HCT116 (cell line): ENCODE results near the gene MAPKAP1. TPM values are rescaled to one million over a fixed set of nuclear protein-coding genes. Genes with fewer than 3 reads are reported as not detected.

Experiments
- ATAC-seq: fragments of 200-7000 bp; cut with Tn5 transposase; 2 replicates; pipeline ENCODE4 v1.9.1; 2020; ENCODE audit warnings: mild to moderate bottlenecking, moderate library complexity
- BruUV-seq: library from RNA; stranded (reverse); fragments of 400-500 nt; replicated peaks from 2 replicates; lab custom pipeline; 2021; lab: Mats Ljungman, UMichigan
- CTCF ChIA-PET: fragments of 300-600 bp; sonication (Branson Sonifier 250); formaldehyde crosslinking; loops from one replicate; lab custom pipeline; 2021; ENCODE audit warnings: antibody characterized with exemption; lab: Charles Lee
- POLR2A ChIA-PET: fragments of 300-600, 350-600 bp; sonication (Branson Sonifier 250); formaldehyde crosslinking; loops from one replicate; lab custom pipeline; 2021; ENCODE audit warnings: antibody characterized with exemption; lab: Charles Lee
- RAD21 ChIA-PET, 2 experiments: fragments of 300-600 bp; sonication (Branson Sonifier 250); formaldehyde crosslinking; loops; one replicate each; lab custom pipeline; 2023; ENCODE audit warnings: low total read pairs in 2 of 2; ENCODE audit not compliant: uncharacterized antibody in 2 of 2, unreplicated experiment in 2 of 2, low non-redundant PET in 1 of 2; lab: Charles Lee
- DNase-seq: peaks from one replicate; pipeline ENCODE4 v3.0.0-alpha.2; 2010; ENCODE audit warnings: low read depth, low spot score
- H2AFZ ChIP-seq: fragments of 200-600 bp; shearing (Covaris generic), sonication (generic); 2 replicates; pipeline ENCODE4 v1.6.1; 2017; ENCODE audit warnings: low read depth, mixed run types, mixed read lengths, antibody characterized with exemption, low read length; ENCODE audit not compliant: poor library complexity, severe bottlenecking
- H3K27ac ChIP-seq: 2 replicates; pipeline ENCODE4 v1.5.1; 2012; ENCODE audit warnings: low read depth, low read length
- H3K27me3 ChIP-seq: fragments of 200-600 bp; sonication (generic); 2 replicates; pipeline ENCODE4 v1.6.1; 2016; ENCODE audit warnings: mixed run types, low read length, mixed read lengths; ENCODE audit not compliant: insufficient read depth
- H3K36me3 ChIP-seq, 2 experiments: fragments of 200-500 bp in 1 of 2; fragments of 200-600 bp in 1 of 2; sonication (Bioruptor generic) in 1 of 2; sonication (generic) in 1 of 2; 2 replicates each; pipeline versions ENCODE4 v1.5.1 to v1.6.1; 2014 to 2016; ENCODE audit warnings: low read length in 2 of 2, inconsistent platforms in 1 of 2, mixed read lengths in 1 of 2, mixed run types in 1 of 2; ENCODE audit not compliant: insufficient read depth in 2 of 2, control insufficient read depth in 1 of 2
- H3K4me1 ChIP-seq, 2 experiments: fragments of 200-600 bp in 1 of 2; sonication (generic) in 1 of 2; 2 replicates each; pipeline versions ENCODE4 v1.5.1 to v1.6.1; 2012 to 2017; ENCODE audit warnings: low read length in 2 of 2, inconsistent platforms in 1 of 2, mild to moderate bottlenecking in 1 of 2, mixed read lengths in 1 of 2, mixed run types in 1 of 2, moderate library complexity in 1 of 2; ENCODE audit not compliant: insufficient read depth in 2 of 2, control insufficient read depth in 1 of 2
- H3K4me2 ChIP-seq: fragments of 200-600 bp; sonication (generic); 2 replicates; pipeline ENCODE4 v1.6.1; 2017; ENCODE audit warnings: mixed run types, low read length, mixed read lengths
- H3K4me3 ChIP-seq, 2 experiments: fragments of 200-600 bp in 1 of 2; sonication (generic) in 1 of 2; replicated peaks in 1 of 2; 2 replicates each; pipeline ENCODE4 v1.5.1; 2011 to 2016; ENCODE audit warnings: low read length in 2 of 2, control low read depth in 1 of 2, low read depth in 1 of 2, mild to moderate bottlenecking in 1 of 2, mixed read lengths in 1 of 2, mixed run types in 1 of 2
- H3K79me2 ChIP-seq: fragments of 200-600 bp; sonication (generic); 2 replicates; pipeline ENCODE4 v1.6.1; 2017; ENCODE audit warnings: mild to moderate bottlenecking, mixed run types, low read length, moderate library complexity, mixed read lengths; ENCODE audit not compliant: insufficient read depth
- H3K9ac ChIP-seq: fragments of 200-600 bp; sonication (generic); 2 replicates; pipeline ENCODE4 v1.6.1; 2016; ENCODE audit warnings: low read length, mixed read lengths
- H3K9me2 ChIP-seq: fragments of 200-600 bp; sonication (generic), shearing (Covaris generic); 2 replicates; pipeline ENCODE4 v1.6.1; 2017; ENCODE audit warnings: mixed run types, mild to moderate bottlenecking, moderate library complexity; ENCODE audit not compliant: insufficient read depth
- H3K9me3 ChIP-seq, 2 experiments: fragments of 200-500 bp in 1 of 2; fragments of 200-600 bp in 1 of 2; sonication (Bioruptor generic) in 1 of 2; sonication (generic) in 1 of 2; 2 replicates each; pipeline ENCODE4 v1.6.1; 2014 to 2017; ENCODE audit warnings: low read length in 2 of 2, mixed read lengths in 2 of 2, inconsistent platforms in 1 of 2, low read depth in 1 of 2, mild to moderate bottlenecking in 1 of 2, mixed run types in 1 of 2, moderate library complexity in 1 of 2; ENCODE audit not compliant: control insufficient read depth in 1 of 2, insufficient read depth in 1 of 2
- H4K20me1 ChIP-seq: fragments of 200-600 bp; sonication (generic), shearing (Covaris generic); 2 replicates; pipeline ENCODE4 v1.6.1; 2017; ENCODE audit warnings: mixed run types, mild to moderate bottlenecking, moderate library complexity; ENCODE audit not compliant: insufficient read depth
- EZH2 ChIP-seq: fragments of 200-600 bp; sonication (generic); IDR thresholded peaks from 2 replicates; pipeline ENCODE4 v1.6.1; 2017; ENCODE audit warnings: antibody characterized with exemption, mixed run types
- intact Hi-C: fragments of 100-400 bp; cut with micrococcal nuclease; formaldehyde crosslinking; loops from 2 replicates; pipeline ENCODE4 v1.10.0; 2022
- total RNA-seq: library from RNA; stranded (reverse); gene quantifications from one replicate; pipeline ENCODE4 v1.2.1, GENCODE V29; 2021; ENCODE audit not compliant: unreplicated experiment
- TF ChIP-seq, protein P1 (sequence below), 3 experiments: fragments of 200-600 bp in 1 of 3; sonication (generic) in 1 of 3; IDR thresholded peaks in 2 of 3; conservative IDR thresholded peaks in 1 of 3; 2 replicates each; pipeline ENCODE4 v1.5.1; 2012 to 2017; ENCODE audit warnings: low read depth in 2 of 3, low read length in 2 of 3, antibody characterized with exemption in 1 of 3, borderline replicate concordance in 1 of 3, control low read depth in 1 of 3, mild to moderate bottlenecking in 1 of 3, mixed read lengths in 1 of 3, mixed run types in 1 of 3, moderate library complexity in 1 of 3; ENCODE audit not compliant: insufficient read depth in 1 of 3
- TF ChIP-seq, protein P2 (sequence below): IDR thresholded peaks from 2 replicates; pipeline ENCODE4 v1.6.1; 2012; ENCODE audit warnings: low read depth

Gene MAPKAP1
- total RNA-seq, 1 experiment from 2014 or later: 72.5 TPM

DNA sequence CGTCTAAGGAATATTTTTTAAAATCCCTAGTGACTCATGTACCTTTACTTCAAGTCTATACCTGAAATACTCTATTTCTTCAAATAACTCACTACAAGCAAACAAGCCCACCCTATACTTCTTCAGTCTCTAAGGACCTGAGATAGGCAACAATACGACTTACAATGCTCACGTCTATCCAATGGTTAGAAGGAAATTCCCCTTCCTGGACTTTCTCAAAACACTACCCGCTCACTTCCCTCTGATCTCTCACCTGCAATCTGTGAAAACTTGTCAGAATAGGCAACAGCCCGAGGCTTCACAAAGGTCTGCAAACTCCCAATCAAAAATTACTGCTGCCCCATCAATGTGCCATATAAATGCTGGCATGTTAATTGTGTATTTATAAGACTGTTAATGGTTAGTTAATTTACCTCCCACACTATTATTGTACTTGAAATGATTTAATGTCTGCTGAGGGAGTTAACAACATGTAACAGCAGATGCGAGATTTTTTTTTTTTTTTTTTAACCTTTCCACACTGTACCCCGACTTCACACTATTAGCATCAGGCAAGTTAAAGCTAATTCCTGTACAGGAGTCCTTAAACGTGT is 27.3 kb downstream of the MAPKAP1 start:
- ChIA-PET POLR2A (no interaction called here), RAD21 (no interaction called here), CTCF (no interaction called here)
- no peaks in the 10 kb centered on the region for H3K27me3 ChIP-seq
- TF ChIP-seq EZH2: no peak
- TF ChIP-seq, protein P1, sequence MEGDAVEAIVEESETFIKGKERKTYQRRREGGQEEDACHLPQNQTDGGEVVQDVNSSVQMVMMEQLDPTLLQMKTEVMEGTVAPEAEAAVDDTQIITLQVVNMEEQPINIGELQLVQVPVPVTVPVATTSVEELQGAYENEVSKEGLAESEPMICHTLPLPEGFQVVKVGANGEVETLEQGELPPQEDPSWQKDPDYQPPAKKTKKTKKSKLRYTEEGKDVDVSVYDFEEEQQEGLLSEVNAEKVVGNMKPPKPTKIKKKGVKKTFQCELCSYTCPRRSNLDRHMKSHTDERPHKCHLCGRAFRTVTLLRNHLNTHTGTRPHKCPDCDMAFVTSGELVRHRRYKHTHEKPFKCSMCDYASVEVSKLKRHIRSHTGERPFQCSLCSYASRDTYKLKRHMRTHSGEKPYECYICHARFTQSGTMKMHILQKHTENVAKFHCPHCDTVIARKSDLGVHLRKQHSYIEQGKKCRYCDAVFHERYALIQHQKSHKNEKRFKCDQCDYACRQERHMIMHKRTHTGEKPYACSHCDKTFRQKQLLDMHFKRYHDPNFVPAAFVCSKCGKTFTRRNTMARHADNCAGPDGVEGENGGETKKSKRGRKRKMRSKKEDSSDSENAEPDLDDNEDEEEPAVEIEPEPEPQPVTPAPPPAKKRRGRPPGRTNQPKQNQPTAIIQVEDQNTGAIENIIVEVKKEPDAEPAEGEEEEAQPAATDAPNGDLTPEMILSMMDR (IDR thresholded peaks at IDR 0.05 in 2 of 3, conservative IDR thresholded peaks at IDR 0.05 in 1 of 3; ENCODE audit: borderline replicate concordance in 1 of 3, insufficient read depth in 1 of 3, low read depth in 2 of 3, low read length in 2 of 3): no peak
- TF ChIP-seq, protein P2, sequence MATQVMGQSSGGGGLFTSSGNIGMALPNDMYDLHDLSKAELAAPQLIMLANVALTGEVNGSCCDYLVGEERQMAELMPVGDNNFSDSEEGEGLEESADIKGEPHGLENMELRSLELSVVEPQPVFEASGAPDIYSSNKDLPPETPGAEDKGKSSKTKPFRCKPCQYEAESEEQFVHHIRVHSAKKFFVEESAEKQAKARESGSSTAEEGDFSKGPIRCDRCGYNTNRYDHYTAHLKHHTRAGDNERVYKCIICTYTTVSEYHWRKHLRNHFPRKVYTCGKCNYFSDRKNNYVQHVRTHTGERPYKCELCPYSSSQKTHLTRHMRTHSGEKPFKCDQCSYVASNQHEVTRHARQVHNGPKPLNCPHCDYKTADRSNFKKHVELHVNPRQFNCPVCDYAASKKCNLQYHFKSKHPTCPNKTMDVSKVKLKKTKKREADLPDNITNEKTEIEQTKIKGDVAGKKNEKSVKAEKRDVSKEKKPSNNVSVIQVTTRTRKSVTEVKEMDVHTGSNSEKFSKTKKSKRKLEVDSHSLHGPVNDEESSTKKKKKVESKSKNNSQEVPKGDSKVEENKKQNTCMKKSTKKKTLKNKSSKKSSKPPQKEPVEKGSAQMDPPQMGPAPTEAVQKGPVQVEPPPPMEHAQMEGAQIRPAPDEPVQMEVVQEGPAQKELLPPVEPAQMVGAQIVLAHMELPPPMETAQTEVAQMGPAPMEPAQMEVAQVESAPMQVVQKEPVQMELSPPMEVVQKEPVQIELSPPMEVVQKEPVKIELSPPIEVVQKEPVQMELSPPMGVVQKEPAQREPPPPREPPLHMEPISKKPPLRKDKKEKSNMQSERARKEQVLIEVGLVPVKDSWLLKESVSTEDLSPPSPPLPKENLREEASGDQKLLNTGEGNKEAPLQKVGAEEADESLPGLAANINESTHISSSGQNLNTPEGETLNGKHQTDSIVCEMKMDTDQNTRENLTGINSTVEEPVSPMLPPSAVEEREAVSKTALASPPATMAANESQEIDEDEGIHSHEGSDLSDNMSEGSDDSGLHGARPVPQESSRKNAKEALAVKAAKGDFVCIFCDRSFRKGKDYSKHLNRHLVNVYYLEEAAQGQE: no peak
- DNase-seq: no peak
- no peaks in the 10 kb centered on the region for H3K36me3 ChIP-seq
- intact Hi-C loops: no loop called here
- H3K4me2 ChIP-seq: no peak overlapping the region
- no peaks in the 10 kb centered on the region for H3K9me2 ChIP-seq
- BruUV-seq: no TSS peak
- H3K4me1 ChIP-seq: peaks cover 14 to 30% of the 10 kb centered on the region in 2 experiments
- no peaks in the 10 kb centered on the region for H3K9me3 ChIP-seq
- H3K9ac ChIP-seq: no peak overlapping the region
- no peak overlapping the region for H3K27ac ChIP-seq
- peaks cover 64% of the 10 kb centered on the region for H3K79me2 ChIP-seq
- no peak overlapping the region for H3K4me3 ChIP-seq
- H2AFZ ChIP-seq: no peak overlapping the region
- no peaks in the 10 kb centered on the region for H4K20me1 ChIP-seq
- ATAC-seq: no peak
